Fibroblast of skin of left biceps (primary cell): ENCODE results near the gene KIR3DL1.
"Not testable (repeated sequence)": the region's sequence is repeated elsewhere in the genome, so short reads cannot be mapped to it uniquely, and the experiment has no call there.

ENCODE experiments used
- DNase-seq, 2 experiments: peaks; one replicate each; pipeline ENCODE4 v3.0.0-alpha.2; 2013; ENCODE audit warnings: low read depth in 2 of 2

Gene KIR3DL1

GRCh38 chr19:54814571-54814970 lies 1.7 kb upstream of the KIR3DL1 start:
- DNase-seq = not testable (repeated sequence)

- no peak for DNase-seq
Observed at GRCh38 chr19:54817670-54818536, 1.6 kb downstream of the KIR3DL1 start.

GRCh38 chr19:54824416-54824815 lies 8.1 kb downstream of the KIR3DL1 start:
- DNase-seq = not testable (repeated sequence)

- DNase-seq = not testable (repeated sequence)
Observed at GRCh38 chr19:54825326-54825725, 9.1 kb downstream of the KIR3DL1 start.

- not testable (repeated sequence) for DNase-seq
Observed at GRCh38 chr19:54828064-54828463, 11.8 kb downstream of the KIR3DL1 start.

- DNase-seq = not testable (repeated sequence)
Observed at GRCh38 chr19:54832496-54832895, 16.2 kb downstream of the KIR3DL1 start, which contains the start of gene KIR2DS4. Gene KIR2DS4 (plus strand): TSS chr19:54832676.

GRCh38 chr19:54835126-54835525 lies 18.9 kb downstream of the KIR3DL1 start:
- not testable (repeated sequence) for DNase-seq

GRCh38 chr19:54837522-54837921 lies 21.3 kb downstream of the KIR3DL1 start:
- DNase-seq = not testable (repeated sequence)

GRCh38 chr19:54843171-54843570 lies 26.9 kb downstream of the KIR3DL1 start:
- not testable (repeated sequence) for DNase-seq

GRCh38 chr19:54850061-54850640 lies 33.9 kb downstream of the KIR3DL1 start, which contains the start of gene KIR3DL2:
Gene KIR3DL2 (plus strand): TSS chr19:54850443. CDS start chr19:54850476, 33 bp downstream.
- not testable (repeated sequence) for DNase-seq

- DNase-seq = no peak
Observed at GRCh38 chr19:54850930-54851329, 34.7 kb downstream of the KIR3DL1 start.

GRCh38 chr19:54851353-54851752 lies 35.1 kb downstream of the KIR3DL1 start:
- no peak for DNase-seq

- DNase-seq = not testable (repeated sequence)
Observed at GRCh38 chr19:54855241-54855640, 39.0 kb downstream of the KIR3DL1 start.

- not testable (repeated sequence) for DNase-seq
Observed at GRCh38 chr19:54858476-54858875, 42.2 kb downstream of the KIR3DL1 start.

GRCh38 chr19:54859421-54859820 lies 43.2 kb downstream of the KIR3DL1 start:
- DNase-seq = not testable (repeated sequence)

GRCh38 chr19:54863459-54863858 lies 47.2 kb downstream of the KIR3DL1 start:
- not testable (repeated sequence) for DNase-seq

- DNase-seq = no peak
Observed at GRCh38 chr19:54871696-54872095, 55.4 kb downstream of the KIR3DL1 start.

- no peak for DNase-seq
Observed at GRCh38 chr19:54873990-54874389, 57.7 kb downstream of the KIR3DL1 start, which contains the start of gene FCAR. Gene FCAR (plus strand): TSS chr19:54874235. CDS start chr19:54874290, 55 bp downstream.

GRCh38 chr19:54875506-54875905 lies 59.2 kb downstream of the KIR3DL1 start:
- DNase-seq = no peak

- no peak for DNase-seq
Observed at GRCh38 chr19:54877471-54877870, 61.2 kb downstream of the KIR3DL1 start.
